Measurements from ENCODE around the gene RNF225.

Gene RNF225

DNA sequence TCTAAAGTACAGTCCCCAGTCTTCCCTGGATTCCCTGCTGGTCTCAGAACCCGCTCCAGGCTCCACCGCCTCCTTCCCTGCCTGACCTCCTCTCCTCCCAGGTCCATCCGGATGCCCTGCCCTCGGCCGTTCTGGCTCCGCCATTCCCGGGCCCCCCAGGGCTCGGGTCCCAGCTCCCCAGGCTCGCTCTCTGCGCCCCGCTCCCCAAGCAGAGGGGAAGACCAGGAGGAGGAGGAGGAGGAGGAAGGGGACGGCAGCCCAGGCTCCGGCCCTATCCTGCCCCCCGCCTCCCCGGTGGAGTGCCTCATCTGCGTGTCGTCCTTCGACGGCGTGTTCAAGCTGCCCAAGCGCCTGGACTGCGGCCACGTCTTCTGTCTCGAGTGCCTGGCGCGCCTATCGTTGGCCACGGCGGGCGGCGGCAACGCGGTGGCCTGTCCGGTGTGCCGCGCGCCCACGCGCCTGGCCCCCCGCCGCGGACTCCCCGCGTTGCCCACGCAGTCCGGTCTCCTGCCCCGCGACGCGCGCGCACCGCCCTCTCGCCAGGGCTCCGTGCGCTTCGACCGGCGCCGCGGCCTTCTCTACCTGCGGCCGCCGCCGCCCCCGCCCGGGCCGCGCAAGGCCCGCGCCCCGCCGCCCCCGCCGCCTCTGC is 647 bp downstream of the RNF225 start:
- H3K79me2 ChIP-seq (ENCODE audit: insufficient read depth, low read length) = peaks cover 18% of the 10 kb centered on the region
- H3K9me3 ChIP-seq (ENCODE audit: insufficient read depth, low read depth, low read length) = no peaks in the 10 kb centered on the region
- H2AFZ ChIP-seq (ENCODE audit: low read length) = no peak overlapping the region
- TF ChIP-seq, protein P1, sequence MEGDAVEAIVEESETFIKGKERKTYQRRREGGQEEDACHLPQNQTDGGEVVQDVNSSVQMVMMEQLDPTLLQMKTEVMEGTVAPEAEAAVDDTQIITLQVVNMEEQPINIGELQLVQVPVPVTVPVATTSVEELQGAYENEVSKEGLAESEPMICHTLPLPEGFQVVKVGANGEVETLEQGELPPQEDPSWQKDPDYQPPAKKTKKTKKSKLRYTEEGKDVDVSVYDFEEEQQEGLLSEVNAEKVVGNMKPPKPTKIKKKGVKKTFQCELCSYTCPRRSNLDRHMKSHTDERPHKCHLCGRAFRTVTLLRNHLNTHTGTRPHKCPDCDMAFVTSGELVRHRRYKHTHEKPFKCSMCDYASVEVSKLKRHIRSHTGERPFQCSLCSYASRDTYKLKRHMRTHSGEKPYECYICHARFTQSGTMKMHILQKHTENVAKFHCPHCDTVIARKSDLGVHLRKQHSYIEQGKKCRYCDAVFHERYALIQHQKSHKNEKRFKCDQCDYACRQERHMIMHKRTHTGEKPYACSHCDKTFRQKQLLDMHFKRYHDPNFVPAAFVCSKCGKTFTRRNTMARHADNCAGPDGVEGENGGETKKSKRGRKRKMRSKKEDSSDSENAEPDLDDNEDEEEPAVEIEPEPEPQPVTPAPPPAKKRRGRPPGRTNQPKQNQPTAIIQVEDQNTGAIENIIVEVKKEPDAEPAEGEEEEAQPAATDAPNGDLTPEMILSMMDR (conservative IDR thresholded peaks at IDR 0.05; ENCODE audit: low read length) = no peak
- no peak for TF ChIP-seq EZH2phosphoT487 (IDR thresholded peaks at IDR 0.05; ENCODE audit: borderline replicate concordance)
- no peak overlapping the region for H3K4me3 ChIP-seq (ENCODE audit: low read length, poor library complexity, severe bottlenecking)
- peaks cover 16% of the 10 kb centered on the region for H4K20me1 ChIP-seq (ENCODE audit: insufficient read depth, low read length, poor library complexity, severe bottlenecking)
- H3F3A ChIP-seq (ENCODE audit: low read depth) = no peaks in the 10 kb centered on the region
- no peak overlapping the region for H3K9ac ChIP-seq (ENCODE audit: low read depth, low read length, poor library complexity, severe bottlenecking)
- H3K27me3 ChIP-seq (ENCODE audit: insufficient read depth, low read length, poor library complexity, severe bottlenecking) = no peaks in the 10 kb centered on the region
- H3K4me1 ChIP-seq (ENCODE audit: insufficient read depth, low read length, poor library complexity, severe bottlenecking) = peaks cover 10% of the 10 kb centered on the region
- peaks cover 27% of the 10 kb centered on the region; the same call in 1 of the 2 replicates for H3K36me3 ChIP-seq (ENCODE audit: insufficient read depth, low read length)
- no peak overlapping the region for H3K4me2 ChIP-seq (ENCODE audit: low read depth, low read length, poor library complexity, severe bottlenecking)
- no peaks in the 10 kb centered on the region for H3K9me2 ChIP-seq (replicated peaks; ENCODE audit: low read depth, low read length)

DNA sequence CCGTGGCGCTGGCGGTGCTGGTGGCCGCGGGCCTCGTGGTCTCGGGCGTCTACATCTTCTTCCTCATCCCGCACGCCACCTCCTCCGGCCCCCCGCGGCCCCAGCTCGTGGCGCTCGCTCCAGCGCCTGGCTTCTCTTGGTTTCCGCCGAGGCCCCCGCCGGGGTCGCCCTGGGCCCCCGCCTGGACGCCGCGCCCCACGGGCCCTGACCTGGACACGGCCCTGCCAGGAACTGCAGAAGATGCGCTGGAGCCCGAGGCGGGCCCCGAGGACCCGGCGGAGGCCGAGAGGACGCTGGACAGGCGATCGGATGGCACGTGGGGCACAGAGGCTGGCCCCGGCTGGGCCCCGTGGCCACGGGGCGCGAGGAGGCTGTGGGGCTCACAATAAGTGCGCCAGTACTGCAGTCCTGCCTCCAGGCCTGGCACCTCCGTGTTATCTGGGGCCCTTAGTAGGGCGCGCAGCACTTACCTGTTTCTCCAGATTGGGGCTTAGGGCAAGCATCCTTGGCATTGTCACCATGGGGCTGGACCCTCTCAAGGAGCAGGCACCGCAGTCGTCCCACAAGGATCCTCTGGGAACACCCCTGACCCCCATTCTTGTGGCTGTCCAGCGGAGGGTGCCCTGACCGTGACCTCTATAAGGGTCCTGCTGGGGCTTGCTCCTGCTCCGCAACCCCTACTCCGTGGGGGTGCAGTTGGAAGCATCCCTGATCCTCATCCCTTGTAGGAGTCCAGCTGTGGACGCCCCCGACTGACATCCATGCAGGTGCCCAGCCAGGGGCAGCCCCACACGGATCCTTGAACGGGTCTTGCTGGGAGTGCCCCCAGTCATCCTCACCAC is 1.5 kb downstream of the RNF225 start:
- TF ChIP-seq, protein P1 (conservative IDR thresholded peaks at IDR 0.05; ENCODE audit: low read length) = no peak
- TF ChIP-seq EZH2phosphoT487 (IDR thresholded peaks at IDR 0.05; ENCODE audit: borderline replicate concordance) = no peak
- peaks cover 10% of the 10 kb centered on the region for H3K79me2 ChIP-seq (ENCODE audit: insufficient read depth, low read length)
- no peaks in the 10 kb centered on the region for H3K27me3 ChIP-seq (ENCODE audit: insufficient read depth, low read length, poor library complexity, severe bottlenecking)
- H4K20me1 ChIP-seq (ENCODE audit: insufficient read depth, low read length, poor library complexity, severe bottlenecking) = peaks cover 13% of the 10 kb centered on the region
- H2AFZ ChIP-seq (ENCODE audit: low read length) = no peak overlapping the region
- no peaks in the 10 kb centered on the region for H3F3A ChIP-seq (ENCODE audit: low read depth)
- H3K4me3 ChIP-seq (ENCODE audit: low read length, poor library complexity, severe bottlenecking) = no peak overlapping the region
- no peak overlapping the region for H3K9ac ChIP-seq (ENCODE audit: low read depth, low read length, poor library complexity, severe bottlenecking)
- peaks cover 27% of the 10 kb centered on the region; the same call in 1 of the 2 replicates for H3K36me3 ChIP-seq (ENCODE audit: insufficient read depth, low read length)
- no peaks in the 10 kb centered on the region for H3K9me3 ChIP-seq (ENCODE audit: insufficient read depth, low read depth, low read length)
- H3K4me2 ChIP-seq (ENCODE audit: low read depth, low read length, poor library complexity, severe bottlenecking) = no peak overlapping the region
- peaks cover 7% of the 10 kb centered on the region for H3K4me1 ChIP-seq (ENCODE audit: insufficient read depth, low read length, poor library complexity, severe bottlenecking)
- H3K9me2 ChIP-seq (replicated peaks; ENCODE audit: low read depth, low read length) = no peaks in the 10 kb centered on the region

DNA sequence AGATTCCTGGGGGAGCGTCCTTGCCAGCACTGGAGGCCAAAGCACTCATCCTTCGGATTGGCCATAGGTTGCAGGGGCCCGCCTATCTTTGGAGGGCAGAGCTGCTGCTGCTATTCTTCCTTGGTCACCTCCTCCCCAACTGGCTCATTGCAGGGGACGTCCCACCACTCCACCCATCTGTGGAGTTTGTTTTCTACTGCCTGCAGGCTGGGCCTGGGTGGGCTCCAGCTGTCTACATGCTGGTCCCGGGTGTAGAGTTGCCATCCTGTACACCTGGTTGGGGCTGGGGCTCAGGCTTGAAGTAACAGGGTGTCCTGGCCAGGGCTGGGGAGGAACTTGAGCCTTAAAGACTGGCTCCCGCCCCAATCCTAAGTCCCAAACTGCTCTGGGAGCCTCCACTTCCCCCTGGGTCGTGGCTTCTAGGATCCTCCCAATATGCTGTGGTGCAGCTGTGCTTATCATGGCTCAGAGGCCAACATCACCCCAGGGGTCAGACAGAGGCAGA is 2.1 kb downstream of the RNF225 start:
- H3K9me2 ChIP-seq (replicated peaks; ENCODE audit: low read depth, low read length) = no peaks in the 10 kb centered on the region
- H3F3A ChIP-seq (ENCODE audit: low read depth) = no peaks in the 10 kb centered on the region
- no peak overlapping the region for H3K9ac ChIP-seq (ENCODE audit: low read depth, low read length, poor library complexity, severe bottlenecking)
- peaks cover 27% of the 10 kb centered on the region; the same call in 1 of the 2 replicates for H3K36me3 ChIP-seq (ENCODE audit: insufficient read depth, low read length)
- peaks cover 12% of the 10 kb centered on the region for H3K4me1 ChIP-seq (ENCODE audit: insufficient read depth, low read length, poor library complexity, severe bottlenecking)
- H3K9me3 ChIP-seq (ENCODE audit: insufficient read depth, low read depth, low read length) = no peaks in the 10 kb centered on the region
- H3K27me3 ChIP-seq (ENCODE audit: insufficient read depth, low read length, poor library complexity, severe bottlenecking) = no peaks in the 10 kb centered on the region
- no peak for TF ChIP-seq EZH2phosphoT487 (IDR thresholded peaks at IDR 0.05; ENCODE audit: borderline replicate concordance)
- TF ChIP-seq, protein P1 (conservative IDR thresholded peaks at IDR 0.05; ENCODE audit: low read length) = no peak
- no peak overlapping the region for H3K4me2 ChIP-seq (ENCODE audit: low read depth, low read length, poor library complexity, severe bottlenecking)
- no peak overlapping the region for H3K4me3 ChIP-seq (ENCODE audit: low read length, poor library complexity, severe bottlenecking)
- H2AFZ ChIP-seq (ENCODE audit: low read length) = no peak overlapping the region
- H4K20me1 ChIP-seq (ENCODE audit: insufficient read depth, low read length, poor library complexity, severe bottlenecking) = peaks cover 13% of the 10 kb centered on the region
- peaks cover 3% of the 10 kb centered on the region for H3K79me2 ChIP-seq (ENCODE audit: insufficient read depth, low read length)
